Uterus (tissue), 2 donors: ENCODE results near the gene LENEP.

ENCODE experiments used
- CTCF ChIP-seq, 4 experiments: fragments of 200-600 bp in 2 of 4; fragments of 450-650 bp in 2 of 4; sonication (generic) in 2 of 4; IDR thresholded peaks; one replicate each; pipeline ENCODE4 v1.5.1; 2016 to 2019; ENCODE audit warnings: antibody characterized with exemption in 4 of 4, mild to moderate bottlenecking in 2 of 4, moderate library complexity in 1 of 4
- POLR2A ChIP-seq, 2 donors: fragments of 450-650 bp; IDR thresholded peaks; one replicate each; pipeline ENCODE4 v1.6.1; 2016; ENCODE audit warnings: antibody characterized with exemption in 2 of 2, mild to moderate bottlenecking in 1 of 2, moderate library complexity in 1 of 2

- no peak for TF ChIP-seq CTCF (IDR thresholded peaks at IDR 0.05)
- TF ChIP-seq POLR2A (IDR thresholded peaks at IDR 0.05): no peak
Measured at GRCh38 chr1:155026588-155026987, 33.2 kb downstream of the LENEP start.
